ENCODE results near the gene DAND5. TPM values are rescaled to one million over a fixed set of nuclear protein-coding genes. Genes with fewer than 3 reads are reported as not detected.

DAND5 gene
- total RNA-seq, 1 experiment from 2014 or later: not detected

DNA sequence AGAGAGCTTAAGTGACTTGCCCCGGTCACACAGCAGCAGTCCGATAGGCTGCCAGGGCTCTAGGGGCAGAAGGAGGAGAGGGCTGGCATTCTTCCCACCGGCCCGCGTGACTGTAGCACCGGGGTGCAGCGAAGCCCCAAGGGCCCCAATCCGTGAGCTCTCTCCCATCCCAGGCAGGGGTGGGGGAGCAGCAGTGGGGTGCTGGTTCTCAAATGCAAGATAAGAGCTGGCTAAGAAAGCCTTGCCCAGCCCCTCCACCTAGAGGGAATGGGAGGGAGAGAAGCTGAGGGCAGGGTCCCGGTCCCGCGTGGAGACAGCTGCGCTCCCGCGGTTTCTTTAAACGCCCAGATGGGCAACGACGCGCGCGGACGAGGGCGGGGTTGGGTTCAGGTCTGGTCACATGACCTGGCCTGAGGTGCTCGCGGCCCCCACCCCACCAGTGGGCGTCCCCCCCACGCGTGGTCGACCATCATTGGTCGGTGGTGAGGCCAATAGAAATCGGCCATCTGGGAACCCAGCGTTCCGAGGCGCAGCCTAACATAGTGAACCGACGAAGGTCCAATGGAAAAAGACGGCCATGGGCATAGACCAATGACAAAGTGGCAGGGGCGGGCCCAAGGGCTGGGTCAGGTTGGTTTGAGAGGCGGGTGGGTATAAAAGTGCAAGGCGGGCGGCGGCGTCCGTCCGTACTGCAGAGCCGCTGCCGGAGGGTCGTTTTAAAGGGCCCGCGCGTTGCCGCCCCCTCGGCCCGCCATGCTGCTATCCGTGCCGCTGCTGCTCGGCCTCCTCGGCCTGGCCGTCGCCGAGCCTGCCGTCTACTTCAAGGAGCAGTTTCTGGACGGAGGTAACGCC is 31.2 kb upstream of the DAND5 start, which contains the start of gene CALR:
Gene CALR (plus strand): TSS at position 683 of the 852 bp plus-strand sequence. CDS start 71 bp downstream, at position 754.
- no TSS peak for BruUV-seq (replicated peaks)
- Mint-ChIP-seq H3K9me3 (ENCODE audit: unreplicated experiment) (no peaks in the 10 kb centered on the region), H3K27ac (ENCODE audit: low read depth, unreplicated experiment) (peak within 1 kb of the TSS; percentile 96), H3K36me3 (ENCODE audit: insufficient read depth, unreplicated experiment) (peaks cover 55% of the 10 kb centered on the region), H3K4me1 (ENCODE audit: insufficient read depth, unreplicated experiment) (peaks cover 15% of the 10 kb centered on the region), H3K4me3 (ENCODE audit: unreplicated experiment) (peak within 1 kb of the TSS; percentile 96), H3K27me3 (ENCODE audit: insufficient read depth, unreplicated experiment) (no peaks in the 10 kb centered on the region)
- CTCF ChIA-PET: interaction anchor here (0.6 kb wide), 1 partner anchor 146 kb away, joined by 3 read pairs; no protein-coding TSS in a partner anchor
- POLR2A ChIA-PET: interaction anchor here (0.6 to 2.2 kb wide), 13 partner anchors 8 to 1125 kb away, joined by 3 to 16 read pairs (median 4); partner anchors contain the start of genes DNASE2, JUNB, RAD23A and SYCE2
- TF ChIP-seq, protein P1, sequence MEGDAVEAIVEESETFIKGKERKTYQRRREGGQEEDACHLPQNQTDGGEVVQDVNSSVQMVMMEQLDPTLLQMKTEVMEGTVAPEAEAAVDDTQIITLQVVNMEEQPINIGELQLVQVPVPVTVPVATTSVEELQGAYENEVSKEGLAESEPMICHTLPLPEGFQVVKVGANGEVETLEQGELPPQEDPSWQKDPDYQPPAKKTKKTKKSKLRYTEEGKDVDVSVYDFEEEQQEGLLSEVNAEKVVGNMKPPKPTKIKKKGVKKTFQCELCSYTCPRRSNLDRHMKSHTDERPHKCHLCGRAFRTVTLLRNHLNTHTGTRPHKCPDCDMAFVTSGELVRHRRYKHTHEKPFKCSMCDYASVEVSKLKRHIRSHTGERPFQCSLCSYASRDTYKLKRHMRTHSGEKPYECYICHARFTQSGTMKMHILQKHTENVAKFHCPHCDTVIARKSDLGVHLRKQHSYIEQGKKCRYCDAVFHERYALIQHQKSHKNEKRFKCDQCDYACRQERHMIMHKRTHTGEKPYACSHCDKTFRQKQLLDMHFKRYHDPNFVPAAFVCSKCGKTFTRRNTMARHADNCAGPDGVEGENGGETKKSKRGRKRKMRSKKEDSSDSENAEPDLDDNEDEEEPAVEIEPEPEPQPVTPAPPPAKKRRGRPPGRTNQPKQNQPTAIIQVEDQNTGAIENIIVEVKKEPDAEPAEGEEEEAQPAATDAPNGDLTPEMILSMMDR (IDR thresholded peaks at IDR 0.05; ENCODE audit: unreplicated experiment): no peak
- intact Hi-C loops (cut with micrococcal nuclease): no loop called here
- peak; percentile 100 for DNase-seq (ENCODE audit: unreplicated experiment)

DNA sequence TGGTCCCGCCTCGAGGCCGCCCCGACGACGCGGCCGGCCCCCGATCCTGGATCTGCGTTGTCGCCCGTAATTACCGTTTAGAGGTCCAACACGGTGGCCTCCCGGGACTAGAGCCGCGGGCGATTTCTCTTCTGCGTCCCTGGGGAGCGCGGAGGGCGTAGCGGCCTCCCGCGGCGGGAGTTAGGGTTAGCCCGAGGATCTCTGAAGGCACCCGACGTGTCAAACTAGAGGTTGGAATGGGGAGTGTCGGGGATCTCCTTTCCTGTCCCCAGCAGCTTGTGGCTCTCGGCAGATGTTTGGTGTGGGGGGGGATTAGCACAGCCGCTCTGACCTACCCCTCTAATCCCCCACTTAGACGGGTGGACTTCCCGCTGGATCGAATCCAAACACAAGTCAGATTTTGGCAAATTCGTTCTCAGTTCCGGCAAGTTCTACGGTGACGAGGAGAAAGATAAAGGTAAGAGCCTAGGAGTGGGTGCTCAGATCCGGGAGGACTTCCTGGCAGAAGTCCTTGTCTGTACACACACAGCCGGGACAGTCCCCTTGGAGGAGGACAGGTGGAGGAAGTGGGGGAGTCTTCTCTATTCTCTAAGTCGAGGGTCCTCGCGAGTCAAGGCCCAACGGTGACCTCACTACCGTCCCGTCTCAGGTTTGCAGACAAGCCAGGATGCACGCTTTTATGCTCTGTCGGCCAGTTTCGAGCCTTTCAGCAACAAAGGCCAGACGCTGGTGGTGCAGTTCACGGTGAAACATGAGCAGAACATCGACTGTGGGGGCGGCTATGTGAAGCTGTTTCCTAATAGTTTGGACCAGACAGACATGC is 30.4 kb upstream of the DAND5 start:
- H3K4me1 Mint-ChIP-seq (ENCODE audit: insufficient read depth, unreplicated experiment): peaks cover 21% of the 10 kb centered on the region
- peak overlapping the region; percentile 96 for H3K27ac Mint-ChIP-seq (ENCODE audit: low read depth, unreplicated experiment)
- intact Hi-C loops (cut with micrococcal nuclease): no loop called here
- ChIA-PET CTCF (interaction anchor here (0.6 to 1.0 kb wide), 2 partner anchors 26 to 743 kb away, joined by 3 read pairs; no protein-coding TSS in a partner anchor), POLR2A (interaction anchor here (0.5 to 2.2 kb wide), 12 partner anchors 11 to 216 kb away, joined by 3 to 8 read pairs (median 4); partner anchors contain the start of genes DNASE2, GCDH, JUNB and SYCE2)
- no peaks in the 10 kb centered on the region for H3K9me3 Mint-ChIP-seq (ENCODE audit: unreplicated experiment)
- H3K27me3 Mint-ChIP-seq (ENCODE audit: insufficient read depth, unreplicated experiment): no peaks in the 10 kb centered on the region
- TF ChIP-seq, protein P1 (IDR thresholded peaks at IDR 0.05; ENCODE audit: unreplicated experiment): no peak
- H3K36me3 Mint-ChIP-seq (ENCODE audit: insufficient read depth, unreplicated experiment): peaks cover 60% of the 10 kb centered on the region
- BruUV-seq (replicated peaks): TSS peak; percentile 71
- H3K4me3 Mint-ChIP-seq (ENCODE audit: unreplicated experiment): peak overlapping the region; percentile 96
- DNase-seq (ENCODE audit: unreplicated experiment): peak; percentile 60

DNA sequence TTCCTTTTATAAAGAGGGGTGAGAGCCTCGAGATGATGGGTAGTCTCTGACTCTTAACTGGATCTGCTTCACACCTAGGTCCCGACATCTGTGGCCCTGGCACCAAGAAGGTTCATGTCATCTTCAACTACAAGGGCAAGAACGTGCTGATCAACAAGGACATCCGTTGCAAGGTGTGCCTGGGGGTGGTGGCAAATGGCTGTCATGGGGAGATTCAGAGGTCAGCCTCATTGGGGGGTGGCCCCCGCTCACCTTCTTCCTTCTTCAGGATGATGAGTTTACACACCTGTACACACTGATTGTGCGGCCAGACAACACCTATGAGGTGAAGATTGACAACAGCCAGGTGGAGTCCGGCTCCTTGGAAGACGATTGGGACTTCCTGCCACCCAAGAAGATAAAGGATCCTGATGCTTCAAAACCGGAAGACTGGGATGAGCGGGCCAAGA is 29.4 kb upstream of the DAND5 start:
- DNase-seq (ENCODE audit: unreplicated experiment): no peak
- peak overlapping the region; percentile 96 for H3K4me3 Mint-ChIP-seq (ENCODE audit: unreplicated experiment)
- TF ChIP-seq, protein P1 (IDR thresholded peaks at IDR 0.05; ENCODE audit: unreplicated experiment): no peak
- CTCF ChIA-PET: interaction anchor here (0.6 to 1.0 kb wide), 2 partner anchors 25 to 742 kb away, joined by 3 read pairs; no protein-coding TSS in a partner anchor
- no TSS peak for BruUV-seq (replicated peaks)
- no peaks in the 10 kb centered on the region for H3K9me3 Mint-ChIP-seq (ENCODE audit: unreplicated experiment)
- H3K27ac Mint-ChIP-seq (ENCODE audit: low read depth, unreplicated experiment): peak overlapping the region; percentile 96
- peaks cover 70% of the 10 kb centered on the region for H3K36me3 Mint-ChIP-seq (ENCODE audit: insufficient read depth, unreplicated experiment)
- no peaks in the 10 kb centered on the region for H3K27me3 Mint-ChIP-seq (ENCODE audit: insufficient read depth, unreplicated experiment)
- H3K4me1 Mint-ChIP-seq (ENCODE audit: insufficient read depth, unreplicated experiment): peaks cover 21% of the 10 kb centered on the region
- POLR2A ChIA-PET: interaction anchor here (0.5 to 2.2 kb wide), 6 partner anchors 15 to 206 kb away, joined by 3 to 8 read pairs (median 4); partner anchors contain the start of genes DNASE2, GCDH and TRIR
- intact Hi-C loops (cut with micrococcal nuclease): no loop called here

Measured in MCF 10A (cell line).